Left forelimb (tissue), 1 donor: ENCODE results near the gene DYNC1I2.
"Not testable (repeated sequence)": the region's sequence is repeated elsewhere in the genome, so short reads cannot be mapped to it uniquely, and the experiment has no call there.

Source experiments
- DNase-seq: peaks from one replicate; pipeline ENCODE4 v3.0.0-alpha.2; 2018; ENCODE audit warnings: low spot score

The DYNC1I2 gene

DNA sequence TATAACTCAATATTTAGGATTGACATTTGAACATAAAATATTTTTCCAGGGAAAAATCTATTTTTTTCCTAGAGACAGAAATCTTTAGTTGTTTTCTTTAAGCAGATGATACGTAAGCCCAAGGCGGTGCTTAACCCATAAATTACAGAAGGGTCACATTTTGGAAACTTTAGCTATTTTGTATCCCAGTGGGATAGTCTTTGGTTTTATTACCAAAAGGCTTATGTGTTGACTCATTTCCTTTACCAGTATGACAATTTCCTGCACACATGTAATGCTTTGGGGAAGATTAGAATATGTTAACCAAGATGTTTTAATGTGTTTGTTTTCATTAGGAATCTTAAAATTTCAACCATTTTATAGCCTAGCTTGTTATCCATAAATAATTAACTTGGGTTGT is 24.8 kb downstream of the DYNC1I2 start:
- DNase-seq = no peak

DNA sequence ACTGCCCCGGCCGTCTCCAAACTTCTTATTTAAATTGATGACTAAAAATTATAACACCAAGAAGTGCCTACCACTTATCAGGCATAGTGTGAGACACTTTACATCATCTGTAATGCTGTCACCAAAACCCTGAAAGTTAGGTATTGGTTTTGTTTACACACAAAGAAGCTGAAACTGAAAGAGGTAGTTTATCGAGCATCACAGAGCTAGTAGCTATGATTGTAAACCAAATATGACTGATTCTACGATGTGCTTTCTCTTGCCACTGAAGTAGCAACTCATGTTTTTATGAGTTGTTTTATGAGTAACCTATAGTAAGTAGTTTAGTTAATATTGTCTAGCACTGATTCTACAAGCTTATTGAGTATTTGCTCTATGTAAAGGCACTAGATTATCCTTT is 31.5 kb downstream of the DYNC1I2 start:
- no peak for DNase-seq

DNA sequence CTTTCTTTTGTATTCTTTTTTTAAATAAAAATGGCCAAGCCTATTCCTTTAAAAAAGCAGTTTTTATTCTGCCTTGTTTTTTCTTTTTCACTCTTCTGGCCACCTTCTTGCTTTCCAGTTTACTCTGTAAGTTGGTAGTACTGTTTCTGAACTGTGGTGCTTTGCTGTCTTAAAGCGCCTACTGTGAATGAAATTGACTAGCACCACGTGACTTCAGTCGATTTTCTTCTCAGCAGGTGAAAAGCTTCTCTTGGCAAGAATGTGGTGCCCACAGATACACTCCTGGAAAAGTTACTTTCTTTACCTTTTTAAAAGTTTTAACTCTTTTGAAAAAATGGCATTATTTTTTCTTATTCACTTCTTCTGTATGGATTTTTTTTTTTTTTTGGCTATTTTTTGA is 32.4 kb downstream of the DYNC1I2 start:
- no peak for DNase-seq

DNA sequence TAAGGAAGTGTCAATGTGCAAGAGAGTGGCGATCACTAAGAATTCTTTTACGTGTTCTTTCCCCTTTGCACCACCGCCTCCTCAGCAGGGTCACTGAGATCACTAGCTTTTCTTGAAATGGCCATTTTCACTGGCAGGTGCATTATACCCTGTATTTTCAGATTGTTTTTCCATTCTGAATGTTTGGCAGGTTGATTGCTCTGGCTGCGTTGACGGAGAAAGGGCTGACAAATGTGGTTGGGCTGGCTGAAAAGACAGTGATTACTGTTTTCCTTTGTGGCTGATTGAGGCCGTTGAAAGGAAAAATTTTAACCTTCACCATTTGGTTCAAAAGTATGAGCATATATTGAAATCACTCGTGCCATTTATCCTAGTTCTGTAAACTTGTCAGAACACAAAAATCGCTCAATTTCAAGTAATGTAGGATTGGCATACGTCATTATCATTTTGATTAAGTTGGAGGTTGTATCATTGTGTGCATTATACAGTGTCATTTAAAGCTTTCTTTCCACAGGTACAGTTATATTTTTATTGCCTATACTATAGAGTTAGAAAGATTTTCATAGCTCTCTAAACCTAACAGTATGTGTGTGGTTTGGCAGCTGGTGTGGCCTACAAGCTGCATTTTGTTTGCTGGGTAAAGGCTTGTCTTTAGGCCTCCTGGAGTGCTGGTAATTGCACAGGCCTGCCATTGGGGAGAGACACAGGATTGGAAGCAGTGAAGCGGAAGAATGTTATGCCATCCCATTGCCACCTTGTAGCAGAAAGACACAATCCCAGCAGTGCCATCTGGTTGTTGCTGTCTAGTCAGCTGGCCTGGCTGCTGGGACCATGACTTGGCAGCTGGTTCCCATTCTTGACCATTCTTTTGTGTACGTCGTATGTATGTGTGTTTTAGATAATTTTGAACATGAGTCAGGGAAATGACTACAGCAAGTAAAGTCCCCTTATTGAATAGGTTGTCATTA is 36.7 kb downstream of the DYNC1I2 start:
- DNase-seq = no peak

DNA sequence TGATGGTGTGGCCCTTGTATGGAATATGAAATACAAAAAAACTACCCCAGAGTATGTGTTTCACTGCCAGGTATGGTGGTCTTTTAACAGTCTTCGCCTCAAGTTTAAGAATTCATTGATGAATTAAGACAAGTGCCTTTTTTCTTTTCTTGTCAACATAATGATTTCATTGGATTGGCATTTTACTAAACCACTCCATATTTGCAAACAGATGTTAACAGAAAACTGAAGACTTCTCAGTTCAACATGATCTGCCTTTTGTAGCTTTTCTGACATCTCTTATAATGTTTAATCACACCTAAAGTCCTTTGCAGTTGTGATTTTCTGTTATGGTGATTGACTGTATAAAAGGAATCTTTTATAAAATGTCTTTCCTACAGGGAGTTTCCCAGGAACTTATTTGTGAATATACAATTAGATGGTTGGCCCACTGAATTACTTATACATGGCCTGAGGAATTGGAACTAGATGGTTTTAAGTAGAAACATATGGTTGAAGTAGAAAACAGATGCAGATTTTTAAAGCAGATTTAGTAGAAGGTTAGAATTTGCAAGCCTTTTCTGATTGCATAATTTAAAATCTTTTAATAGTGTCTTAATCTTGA is 39.7 kb downstream of the DYNC1I2 start:
- DNase-seq = no peak

DNA sequence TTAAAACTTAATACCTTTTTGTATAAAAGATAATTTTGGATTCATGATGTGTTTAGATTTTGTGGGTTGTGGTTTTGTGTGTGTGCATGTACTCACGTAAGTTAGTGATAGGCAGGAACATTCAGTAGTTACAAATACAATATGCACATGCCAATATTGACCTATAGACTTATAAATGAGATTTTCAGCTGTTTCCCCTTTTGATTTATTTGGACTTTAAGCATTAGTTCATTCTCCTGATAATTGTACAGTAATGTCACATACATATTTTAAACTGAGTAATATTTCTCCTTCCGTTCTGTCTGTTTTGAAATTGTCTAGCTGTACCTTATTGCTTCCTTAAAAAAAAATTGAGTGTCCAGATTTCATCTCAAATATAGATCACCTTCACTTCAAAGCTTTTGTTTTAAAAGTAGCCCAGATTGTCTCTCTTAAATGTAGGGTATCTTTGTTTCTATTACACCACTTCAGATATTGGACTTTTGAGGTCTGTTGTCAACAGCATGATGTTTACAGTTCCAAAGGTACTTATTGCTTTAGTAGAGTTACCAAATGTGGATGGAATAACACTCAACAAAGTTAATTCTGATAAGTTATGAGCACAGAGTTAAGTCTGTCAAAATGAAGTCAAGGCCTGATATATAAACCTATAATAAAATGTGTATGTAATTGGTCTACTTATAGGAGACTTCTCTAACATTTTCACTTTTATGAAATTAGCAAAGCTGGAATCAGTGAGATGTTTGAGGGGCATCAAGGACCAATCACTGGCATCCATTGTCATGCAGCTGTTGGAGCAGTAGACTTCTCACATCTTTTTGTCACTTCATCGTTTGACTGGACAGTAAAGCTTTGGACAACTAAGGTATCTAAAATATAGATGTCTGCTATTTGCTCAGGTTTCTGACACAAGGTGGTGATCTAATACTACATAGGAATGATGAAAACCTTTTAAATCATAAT is 42.0 kb downstream of the DYNC1I2 start:
- DNase-seq = no peak

DNA sequence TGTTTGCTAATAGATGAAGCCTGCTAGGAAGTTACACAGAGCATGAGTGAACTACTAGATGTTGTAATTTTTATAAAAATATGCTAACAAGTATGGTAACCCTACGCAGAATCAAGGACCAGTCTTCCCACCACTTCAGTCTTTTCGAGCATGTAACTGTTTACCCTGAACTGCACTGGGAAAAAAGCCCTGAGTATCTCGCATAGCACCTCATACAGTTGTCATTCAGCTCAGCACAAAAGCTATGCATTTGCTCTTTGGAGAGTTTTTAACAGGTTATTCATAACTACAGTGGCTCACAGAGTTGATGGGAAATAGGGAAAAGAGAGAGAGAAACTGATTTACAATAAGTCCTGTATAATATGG is 42.7 kb downstream of the DYNC1I2 start:
- no peak for DNase-seq

DNA sequence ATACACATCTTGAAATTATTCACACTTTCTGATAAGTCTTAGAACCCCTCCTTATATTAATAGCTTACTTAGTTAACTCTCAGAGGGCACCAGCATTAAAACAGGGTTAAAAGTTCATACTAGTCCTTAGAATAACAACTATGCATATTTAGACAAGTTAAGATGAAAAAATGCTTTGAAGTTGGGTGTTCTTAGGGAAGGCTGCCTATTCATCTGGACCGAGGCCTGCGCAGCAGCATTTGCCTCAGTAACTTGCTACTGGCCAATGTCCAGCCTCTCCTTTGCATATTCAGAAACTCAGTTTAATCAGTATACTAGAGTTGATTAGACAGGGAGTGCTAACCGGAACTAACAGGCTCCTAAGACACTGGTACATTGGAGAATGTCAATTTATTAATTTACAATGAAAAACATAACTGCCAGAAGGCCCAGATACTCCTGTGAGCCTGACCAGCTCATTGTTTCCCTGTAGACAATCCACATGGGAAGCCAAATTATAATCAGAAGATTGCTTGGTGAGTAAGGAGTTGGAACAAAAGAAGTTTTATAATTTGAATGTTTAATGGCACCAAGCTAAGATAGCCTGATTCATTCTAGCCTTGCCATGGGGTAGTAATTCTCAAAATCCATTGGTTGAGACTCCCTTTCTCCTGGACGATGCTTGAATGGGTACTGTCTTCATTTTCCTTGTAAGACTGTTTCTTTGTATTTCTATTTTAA is 48.9 kb downstream of the DYNC1I2 start:
- DNase-seq = no peak

DNA sequence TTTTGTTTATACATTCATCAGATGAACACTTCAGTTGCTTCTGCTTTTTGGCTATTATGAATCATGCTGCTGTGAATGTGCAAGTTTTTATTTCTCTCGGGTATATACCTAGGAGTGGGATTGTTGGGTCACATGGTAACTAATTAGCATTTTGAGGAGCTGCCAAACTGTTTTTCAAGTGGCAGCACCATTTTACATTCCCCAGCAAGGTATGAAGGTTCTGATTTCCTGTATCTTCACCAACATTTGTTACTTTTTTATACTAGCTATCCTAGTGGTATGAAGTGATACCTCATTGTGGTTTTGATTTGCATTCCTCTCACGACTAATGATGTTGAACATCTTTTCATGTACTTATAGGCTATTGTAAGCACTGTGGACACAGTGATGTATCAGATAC is 53.9 kb downstream of the DYNC1I2 start:
- DNase-seq = no peak

DNA sequence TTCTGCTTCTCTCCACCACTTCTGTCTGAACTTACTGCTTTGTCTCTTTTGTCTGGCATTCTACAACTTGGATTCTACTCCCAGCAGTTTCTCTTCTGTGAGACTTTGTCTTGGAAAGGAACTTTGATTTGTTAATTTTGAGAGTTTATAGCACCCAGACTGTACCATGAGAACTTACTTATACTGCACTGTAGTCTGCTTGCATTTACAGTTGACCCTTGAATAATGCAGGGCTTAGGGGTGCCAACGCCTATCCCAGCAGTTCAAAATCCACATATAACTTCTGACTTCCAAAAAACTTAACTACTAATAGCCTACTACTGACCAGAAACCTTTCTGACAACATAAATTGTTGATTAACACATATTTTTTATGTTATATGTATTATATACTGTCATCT is 55.5 kb downstream of the DYNC1I2 start:
- no peak for DNase-seq

DNA sequence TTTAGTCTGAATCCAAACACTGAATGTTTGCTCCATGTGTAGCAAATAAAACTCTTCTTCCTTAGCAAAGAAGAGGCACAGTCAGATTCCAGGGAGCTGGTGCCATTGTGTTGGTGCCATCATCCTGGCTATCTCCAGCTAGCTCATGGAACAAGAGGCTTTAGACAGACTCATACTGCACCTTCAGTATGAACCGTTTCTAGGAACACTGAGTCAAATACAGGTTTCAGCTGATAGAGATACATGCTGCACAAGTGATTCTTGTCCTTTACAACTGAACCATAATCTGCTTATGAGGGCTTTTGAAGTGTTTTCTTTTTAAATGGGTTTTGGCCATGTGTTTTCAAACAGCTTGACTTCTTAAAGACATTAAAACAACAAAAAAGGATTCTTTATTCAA is 57.9 kb downstream of the DYNC1I2 start:
- DNase-seq = no peak

DNA sequence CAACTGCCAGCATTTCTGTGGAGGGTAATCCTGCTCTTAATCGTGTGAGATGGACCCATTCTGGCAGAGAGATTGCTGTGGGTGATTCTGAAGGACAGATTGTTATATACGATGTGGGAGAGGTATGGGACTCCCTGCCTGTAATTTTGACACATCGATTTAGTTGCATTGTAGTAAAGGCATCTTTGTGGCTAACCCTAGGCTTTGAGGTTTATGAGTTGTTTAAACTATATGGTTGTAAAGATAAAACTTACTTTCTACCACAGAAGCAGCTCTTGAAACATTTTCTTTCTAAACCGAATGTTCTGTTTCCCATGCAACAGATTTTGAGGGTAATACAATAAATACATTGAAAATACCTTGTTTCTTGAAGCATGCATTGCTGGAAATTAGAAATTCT is 58.5 kb downstream of the DYNC1I2 start:
- no peak for DNase-seq

DNA sequence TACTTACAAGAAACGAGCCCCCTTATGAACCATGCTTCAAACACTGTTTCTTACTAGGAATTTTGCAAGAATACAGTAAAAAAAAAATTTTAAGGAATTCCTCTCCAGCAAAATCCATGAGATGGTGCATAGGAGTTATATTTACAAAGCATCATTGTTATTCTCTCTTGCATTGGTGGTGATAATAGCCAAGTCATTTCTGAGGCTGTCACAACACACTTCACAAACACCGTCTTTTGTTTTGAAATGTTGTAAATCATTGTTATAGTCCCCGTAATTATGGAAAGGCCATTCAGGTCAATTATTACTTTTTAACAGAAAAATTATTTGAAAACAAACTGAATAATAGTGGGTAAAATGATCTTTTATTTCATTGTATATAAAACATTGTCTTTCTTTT is 60.1 kb downstream of the DYNC1I2 start:
- DNase-seq = no peak

DNA sequence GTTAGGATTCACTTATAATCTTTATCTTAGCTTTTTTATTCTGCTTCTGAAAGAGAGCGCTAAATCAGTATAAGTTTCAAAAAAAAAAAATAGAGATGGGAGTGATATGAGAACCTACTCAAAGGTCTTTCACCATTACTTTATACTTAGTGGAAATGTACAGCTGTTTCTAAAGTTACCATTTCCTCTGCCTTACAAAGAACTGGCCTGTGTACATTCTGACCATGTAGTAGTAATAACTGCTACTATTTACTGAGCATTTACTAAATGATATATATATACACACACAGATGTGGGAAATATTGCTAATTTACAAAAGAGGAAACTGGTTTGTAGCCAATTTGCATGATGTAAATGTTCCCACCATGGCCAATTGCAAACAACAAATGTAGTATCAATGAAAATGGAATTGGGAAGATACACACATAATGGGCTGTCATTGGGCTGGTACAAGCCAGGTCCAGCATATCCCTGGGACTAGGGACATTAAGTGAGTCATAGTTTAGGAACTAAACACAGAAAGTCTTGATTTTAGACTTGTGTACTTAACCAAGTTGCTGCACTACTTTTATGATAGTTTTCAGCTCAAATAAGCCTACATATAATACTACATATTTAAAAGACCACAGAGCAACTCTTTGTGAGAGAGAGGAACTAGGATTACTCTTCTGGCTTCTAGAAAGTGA is 67.1 kb downstream of the DYNC1I2 start:
- DNase-seq = no peak

DNA sequence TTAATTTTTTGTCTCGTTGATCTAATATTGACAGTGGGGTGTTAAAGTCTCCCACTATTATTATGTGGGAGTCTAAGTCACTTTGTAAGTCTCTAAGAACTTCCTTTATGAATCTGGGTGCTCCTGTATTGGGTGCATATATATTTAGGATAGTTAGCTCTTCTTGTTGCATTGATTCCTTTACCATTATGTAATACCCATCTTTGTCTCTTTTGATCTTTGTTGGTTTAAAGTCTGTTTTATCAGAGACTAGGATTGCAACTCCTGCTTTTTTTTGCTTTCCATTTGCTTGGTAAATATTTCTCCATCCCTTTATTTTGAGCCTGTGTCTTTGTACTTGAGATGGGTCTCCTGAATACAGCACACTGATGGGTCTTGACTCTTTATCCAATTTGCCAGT is 71.5 kb downstream of the DYNC1I2 start:
- DNase-seq = not testable (repeated sequence)

DNA sequence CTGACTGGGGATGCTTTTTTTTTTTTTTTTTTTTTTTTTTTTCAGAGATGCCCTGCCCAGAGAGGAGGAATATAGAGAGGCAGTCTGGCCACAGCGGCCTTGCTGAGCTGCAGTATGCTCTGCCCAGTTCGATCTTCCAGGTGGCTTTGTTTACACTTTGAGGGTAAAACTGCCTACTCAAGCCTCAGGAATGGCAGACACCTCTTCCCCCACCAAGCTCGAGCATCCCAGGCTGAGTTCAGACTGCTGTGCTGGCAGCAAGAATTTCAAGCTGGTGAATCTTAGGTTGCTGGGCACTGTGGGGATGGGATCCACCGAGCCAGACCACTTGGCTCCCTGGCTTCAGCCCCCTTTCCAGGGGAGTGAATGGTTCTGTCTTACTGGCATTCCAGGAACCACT is 73.9 kb downstream of the DYNC1I2 start:
- DNase-seq = not testable (repeated sequence)

DNA sequence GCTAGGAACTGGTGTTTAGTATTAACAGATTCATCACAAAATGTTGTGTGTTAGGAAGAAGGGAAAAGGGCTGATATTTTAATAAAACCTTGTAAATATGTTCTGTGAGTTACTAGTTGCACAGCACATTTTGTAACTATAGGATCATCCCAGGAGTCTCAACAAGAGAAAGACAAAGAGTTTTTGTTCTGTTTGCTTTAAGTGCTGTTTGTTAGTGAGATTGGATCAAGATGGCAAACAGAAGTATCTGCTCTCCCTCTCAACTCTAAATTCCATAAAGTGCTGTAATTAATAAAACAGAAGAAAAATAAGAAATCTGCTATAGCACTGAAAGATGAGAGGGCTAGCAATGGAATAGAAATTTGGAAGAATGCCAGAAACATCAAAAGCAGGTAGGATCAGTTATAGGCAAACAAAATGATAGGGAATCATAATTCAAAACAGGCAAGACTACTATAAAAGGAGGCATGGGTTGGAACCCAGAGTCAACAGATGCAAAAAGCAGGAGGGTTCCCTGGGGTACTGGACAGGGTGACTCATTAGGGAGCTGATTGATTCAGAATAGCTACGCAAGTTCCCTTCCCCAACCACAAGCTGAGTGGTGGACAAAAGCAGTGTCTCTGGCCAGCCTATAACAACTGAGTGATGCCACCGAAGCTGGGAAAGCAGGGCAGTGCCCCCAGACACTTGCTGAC is 75.8 kb downstream of the DYNC1I2 start:
- DNase-seq = no peak

DNA sequence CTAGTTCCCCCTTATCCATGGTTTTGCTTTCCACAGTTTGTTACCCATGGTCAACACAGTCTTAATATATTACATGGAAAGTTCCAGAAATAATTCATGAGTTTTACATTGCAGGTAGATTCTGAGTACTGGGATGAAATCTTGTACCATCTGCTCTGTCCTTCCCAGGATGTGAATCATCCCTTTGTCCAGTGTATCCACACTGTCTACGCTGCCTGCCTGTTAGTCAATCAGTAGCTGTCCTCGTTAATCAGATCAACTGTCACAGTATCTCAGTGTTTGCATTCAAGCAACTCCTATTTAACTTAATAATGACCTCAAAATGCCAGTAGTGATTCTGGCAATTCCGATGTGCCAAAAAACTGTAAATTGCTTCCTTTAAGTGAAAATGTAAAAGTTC is 76.3 kb downstream of the DYNC1I2 start:
- DNase-seq = no peak

DNA sequence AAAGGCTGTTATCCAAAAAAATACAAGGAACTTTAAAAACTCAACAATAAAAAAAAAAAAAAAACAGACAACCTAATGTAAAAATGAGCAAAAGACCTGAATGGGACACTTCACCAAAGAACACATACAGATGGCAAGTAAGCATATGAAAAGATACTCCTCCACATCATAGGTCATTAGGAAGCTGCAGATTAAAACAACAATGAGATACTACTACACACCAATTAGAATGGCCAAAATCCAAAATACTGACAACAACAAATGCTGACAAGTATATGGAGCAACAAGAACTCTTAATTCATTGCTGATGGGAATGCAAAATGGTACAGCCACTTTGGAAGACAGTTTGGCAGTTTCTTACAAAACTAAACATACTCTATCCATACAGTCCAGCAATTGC is 84.2 kb downstream of the DYNC1I2 start:
- DNase-seq = no peak

DNA sequence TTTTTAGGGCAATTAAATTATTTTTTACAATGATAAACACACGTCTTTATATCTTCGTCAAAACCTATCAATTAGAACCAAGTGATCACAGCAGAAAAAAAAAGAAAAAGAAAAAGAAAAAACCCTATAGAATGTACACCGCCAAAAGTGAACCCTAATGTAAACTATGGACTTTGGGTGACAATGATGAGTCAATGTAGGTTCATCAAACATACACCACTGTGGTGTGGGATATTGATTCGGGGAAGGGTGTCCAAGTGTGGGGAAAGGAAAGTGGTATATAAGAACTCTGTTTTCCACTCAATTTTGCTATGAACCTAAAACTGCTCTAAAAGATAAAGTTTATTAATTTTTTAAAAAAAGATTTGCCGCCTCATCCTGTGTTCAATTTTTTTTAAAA is 85.1 kb downstream of the DYNC1I2 start:
- no peak for DNase-seq

DNA sequence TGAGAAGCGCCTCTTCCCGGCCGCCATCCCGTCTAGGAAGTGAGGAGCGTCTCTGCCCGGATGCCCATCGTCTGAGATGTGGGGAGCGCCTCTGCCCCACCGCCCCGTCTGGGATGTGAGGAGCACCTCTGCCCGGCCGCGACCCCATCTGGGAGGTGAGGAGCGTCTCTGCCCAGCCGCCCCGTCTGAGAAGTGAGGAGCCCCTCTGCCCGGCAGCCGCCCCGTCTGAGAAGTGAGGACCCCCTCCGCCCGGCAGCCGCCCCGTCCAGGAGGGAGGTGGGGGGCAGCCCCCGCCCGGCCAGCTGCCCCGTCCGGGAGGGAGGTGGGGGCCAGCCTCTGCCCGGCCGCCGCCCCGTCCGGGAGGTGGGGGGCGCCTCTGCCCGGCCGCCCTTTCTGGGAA is 87.3 kb downstream of the DYNC1I2 start:
- DNase-seq = not testable (repeated sequence)
